Spleen (tissue), 11 donors: ENCODE data around the gene SIRT3. TPM values are rescaled to one million over a fixed set of nuclear protein-coding genes. Genes with fewer than 3 reads are reported as not detected.

Source experiments
- DNase-seq: peaks from one replicate; pipeline ENCODE4 v3.0.0-alpha.2; 2020
- H3K27ac ChIP-seq, 8 donors: fragments of 200-600 bp; sonication (generic) in 7 of 8; 1 replicate in 4 of 8; 2 replicates in 4 of 8; pipeline versions ENCODE4 v1.5.0 to v1.8.0; 2016 to 2021; ENCODE audit warnings: inconsistent platforms in 4 of 8, mild to moderate bottlenecking in 4 of 8, moderate library complexity in 1 of 8
- H3K27me3 ChIP-seq, 7 donors: fragments of 200-600 bp; sonication (generic) in 6 of 7; replicated peaks in 1 of 7; 1 replicate in 4 of 7; 2 replicates in 3 of 7; pipeline versions ENCODE4 v1.5.0 to v1.8.0; 2016 to 2021; ENCODE audit warnings: inconsistent platforms in 3 of 7, mild to moderate bottlenecking in 1 of 7
- H3K36me3 ChIP-seq, 6 donors: fragments of 200-600 bp; sonication (generic) in 5 of 6; 1 replicate in 4 of 6; 2 replicates in 2 of 6; pipeline versions ENCODE4 v1.5.0 to v1.8.0; 2016 to 2021; ENCODE audit warnings: inconsistent platforms in 2 of 6
- H3K4me1 ChIP-seq, 6 donors: fragments of 200-600 bp; sonication (generic) in 5 of 6; 1 replicate in 3 of 6; 2 replicates in 3 of 6; pipeline versions ENCODE4 v1.5.0 to v1.8.0; 2016 to 2021; ENCODE audit warnings: inconsistent platforms in 3 of 6
- H3K4me3 ChIP-seq, 8 donors: fragments of 200-600 bp; sonication (generic) in 7 of 8; 1 replicate in 4 of 8; 2 replicates in 4 of 8; pipeline versions ENCODE4 v1.5.0 to v1.8.0; 2016 to 2021; ENCODE audit warnings: inconsistent platforms in 4 of 8, mild to moderate bottlenecking in 4 of 8, moderate library complexity in 2 of 8
- H3K9me3 ChIP-seq, 8 donors: fragments of 200-600 bp; sonication (generic) in 7 of 8; 1 replicate in 4 of 8; 2 replicates in 4 of 8; pipeline versions ENCODE4 v1.5.0 to v1.8.0; 2016 to 2021; ENCODE audit warnings: inconsistent platforms in 4 of 8
- POLR2A ChIP-seq, 3 donors: fragments of 450-650 bp; IDR thresholded peaks; one replicate each; pipeline ENCODE4 v1.5.1; 2017; ENCODE audit warnings: antibody characterized with exemption in 3 of 3, mild to moderate bottlenecking in 1 of 3
- POLR2AphosphoS5 ChIP-seq, 3 donors: sonication (generic); formaldehyde crosslinking; IDR thresholded peaks; one replicate each; pipeline ENCODE4 v1.5.1; 2017; ENCODE audit warnings: antibody characterized with exemption in 3 of 3
- WGBS, 5 donors: extraction: QIAGEN DNeasy Blood & Tissue Kit in 3 of 5; methylation state at CpG; one replicate each; pipeline versions ENCODE4 v1.1.5 to v1.1.7; 2013 to 2018; 5-methylcytosine and 5-hydroxymethylcytosine counted together
- intact Hi-C: fragments of 100-400 bp; cut with DNase I; formaldehyde crosslinking; loops from one replicate; pipeline ENCODE4 v1.15.0; 2023; ENCODE audit warnings: low total_unique reads
- polyA plus RNA-seq, 3 donors: library from polyadenylated mRNA; stranded (reverse); fragments of 200-250 nt; gene quantifications; one replicate each; pipeline ENCODE4 v1.2.1, GENCODE V29; 2013
- total RNA-seq, 7 donors: library from RNA; depleted of rRNA in 3 of 7; stranded (reverse); fragments of >200 nt in 3 of 7; fragmentation: NEBNext Ultra II Directional in 4 of 7; extraction: Animal tissue kit (Norgen Biotek cat#: 25700) in 4 of 7; gene quantifications; one replicate each; pipeline versions ENCODE4 v1.1.0 to v1.2.1, GENCODE V29; 2016 to 2021
- TF ChIP-seq, protein P1 (sequence below), 11 experiments: fragments of 200-600 bp in 7 of 11; fragments of 450-650 bp in 4 of 11; sonication (generic) in 4 of 11; IDR thresholded peaks in 8 of 11; conservative IDR thresholded peaks in 3 of 11; 1 replicate in 7 of 11; 2 replicates in 4 of 11; pipeline versions ENCODE4 v1.4.0 to v1.8.0; 2016 to 2021; ENCODE audit warnings: antibody characterized with exemption in 11 of 11, inconsistent platforms in 4 of 11, mild to moderate bottlenecking in 1 of 11
- donor health status: healthy with polysubstance abuse.
- donor health status: DM: no; HTN: no; CAD: no; lungs with moderate emphysema.
- donor health status: DM: no; HTN: no; CAD: no.
- donor health status: Bipolar disorder and iron deficiency.
- donor health status: healthy.
- donor health status: DM: no; HTN: no; CAD: no.
- donor health status: DM: yes; HTN: yes; CAD: no.

Gene SIRT3
- total and polyA plus RNA-seq, 10 donors = 11.9 to 28.8 (median 17.5) TPM

DNA sequence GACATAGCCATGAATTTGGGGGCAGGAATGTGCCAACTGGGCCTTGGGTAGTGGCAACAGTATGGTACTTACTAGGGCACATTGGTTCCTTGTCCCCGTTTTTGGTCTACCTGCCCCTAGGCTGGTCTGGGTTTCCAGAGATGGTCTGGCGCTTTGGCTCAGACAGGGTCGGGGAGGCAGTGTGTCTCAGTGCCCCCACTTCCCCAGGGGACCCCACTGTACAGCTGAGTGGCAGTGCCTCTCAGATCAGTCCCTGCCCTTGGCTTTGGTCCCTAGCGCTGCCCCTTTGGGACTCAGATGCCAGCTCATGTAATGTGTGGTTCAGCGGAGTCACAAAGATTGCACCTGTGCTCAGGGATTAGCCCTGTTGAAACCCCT is 25.4 kb downstream of the SIRT3 start:
- no peak for DNase-seq
- Histone ChIP-seq H3K36me3 (peaks cover 0 to 68% (median 62%) of the 10 kb centered on the region in 6 donors), H3K27me3 (no peaks in the 10 kb centered on the region), H3K9me3 (no peaks in the 10 kb centered on the region), H3K4me1 (peaks cover 22 to 42% (median 34%) of the 10 kb centered on the region in 6 donors), H3K27ac (peak overlapping the region in 2 of 8 donors; percentile 14 to 99), H3K4me3 (no peak overlapping the region)
- 75 to 96% (median 93%) methylated on average over 1 to 5 of the region's 5 CpGs for WGBS, 5 donors
- intact Hi-C loops = no loop called here
- TF ChIP-seq, protein P1, sequence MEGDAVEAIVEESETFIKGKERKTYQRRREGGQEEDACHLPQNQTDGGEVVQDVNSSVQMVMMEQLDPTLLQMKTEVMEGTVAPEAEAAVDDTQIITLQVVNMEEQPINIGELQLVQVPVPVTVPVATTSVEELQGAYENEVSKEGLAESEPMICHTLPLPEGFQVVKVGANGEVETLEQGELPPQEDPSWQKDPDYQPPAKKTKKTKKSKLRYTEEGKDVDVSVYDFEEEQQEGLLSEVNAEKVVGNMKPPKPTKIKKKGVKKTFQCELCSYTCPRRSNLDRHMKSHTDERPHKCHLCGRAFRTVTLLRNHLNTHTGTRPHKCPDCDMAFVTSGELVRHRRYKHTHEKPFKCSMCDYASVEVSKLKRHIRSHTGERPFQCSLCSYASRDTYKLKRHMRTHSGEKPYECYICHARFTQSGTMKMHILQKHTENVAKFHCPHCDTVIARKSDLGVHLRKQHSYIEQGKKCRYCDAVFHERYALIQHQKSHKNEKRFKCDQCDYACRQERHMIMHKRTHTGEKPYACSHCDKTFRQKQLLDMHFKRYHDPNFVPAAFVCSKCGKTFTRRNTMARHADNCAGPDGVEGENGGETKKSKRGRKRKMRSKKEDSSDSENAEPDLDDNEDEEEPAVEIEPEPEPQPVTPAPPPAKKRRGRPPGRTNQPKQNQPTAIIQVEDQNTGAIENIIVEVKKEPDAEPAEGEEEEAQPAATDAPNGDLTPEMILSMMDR (IDR thresholded peaks at IDR 0.05 in 8 of 11, conservative IDR thresholded peaks at IDR 0.05 in 3 of 11) = no peak
- no peak for TF ChIP-seq POLR2AphosphoS5 (IDR thresholded peaks at IDR 0.05)
- TF ChIP-seq POLR2A (IDR thresholded peaks at IDR 0.05) = no peak

DNA sequence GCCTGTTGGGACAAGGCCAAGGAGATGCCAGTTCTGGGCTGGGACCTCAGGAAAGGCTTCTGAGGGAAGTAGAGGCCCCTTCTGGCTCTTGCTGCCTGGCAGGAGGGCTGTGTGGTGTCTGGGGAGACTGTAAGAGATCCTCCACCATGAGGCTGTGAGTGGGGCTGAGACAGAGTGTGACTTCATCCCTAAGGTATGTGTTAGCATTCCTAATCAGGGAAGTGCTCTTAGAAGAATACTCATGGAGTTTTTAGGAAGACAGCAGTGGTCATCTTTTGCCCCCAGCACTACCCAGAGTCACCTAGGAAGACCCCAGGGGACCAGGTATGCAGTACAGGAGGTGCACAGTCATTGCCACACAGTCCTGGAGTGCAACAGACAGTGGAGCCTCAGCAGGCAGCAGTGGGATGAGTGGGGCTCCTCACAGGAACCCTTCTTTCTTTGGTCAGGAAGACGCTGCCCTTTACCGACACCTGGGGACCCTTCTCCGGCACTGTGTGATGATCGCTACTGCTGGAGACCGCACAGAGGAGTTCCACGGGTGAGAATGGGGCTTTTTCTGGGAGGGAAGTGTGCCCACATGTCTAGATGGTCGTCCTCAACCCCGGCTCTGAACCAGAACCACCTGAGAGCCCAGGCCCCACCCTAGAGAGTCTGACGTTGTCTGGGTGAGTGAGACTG is 25.9 kb downstream of the SIRT3 start:
- DNase-seq = no peak
- H3K36me3 ChIP-seq = peaks cover 0 to 68% (median 60%) of the 10 kb centered on the region in 6 donors
- intact Hi-C loops = no loop called here
- H3K4me1 ChIP-seq = peaks cover 27 to 48% (median 39%) of the 10 kb centered on the region in 6 donors
- peak overlapping the region in 3 of 8 donors; percentile 14 to 100 (median 99) for H3K27ac ChIP-seq
- peak overlapping the region in 3 of 8 donors; percentile 75 to 96 (median 87) for H3K4me3 ChIP-seq
- H3K27me3 ChIP-seq = no peaks in the 10 kb centered on the region
- TF ChIP-seq POLR2A (IDR thresholded peaks at IDR 0.05) (no peak), POLR2AphosphoS5 (IDR thresholded peaks at IDR 0.05) (no peak)
- TF ChIP-seq, protein P1 (IDR thresholded peaks at IDR 0.05 in 8 of 11, conservative IDR thresholded peaks at IDR 0.05 in 3 of 11) = no peak
- WGBS, 5 donors = 79 to 92% (median 89%) methylated on average over 3 to 9 of the region's 9 CpGs
- no peaks in the 10 kb centered on the region for H3K9me3 ChIP-seq

- Histone ChIP-seq H3K4me1 (peaks cover 27 to 55% (median 44%) of the 10 kb centered on the region in 6 donors), H3K27ac (peak overlapping the region; percentile 98 to 100 (median 99)), H3K36me3 (peaks cover 0 to 68% (median 59%) of the 10 kb centered on the region in 6 donors), H3K4me3 (peak overlapping the region; percentile 67 to 96 (median 87)), H3K27me3 (no peaks in the 10 kb centered on the region), H3K9me3 (no peaks in the 10 kb centered on the region)
- intact Hi-C loops = no loop called here
- 53 to 69% (median 57%) methylated on average over 20 to 29 of the region's 29 CpGs for WGBS, 5 donors
- TF ChIP-seq POLR2AphosphoS5 (IDR thresholded peaks at IDR 0.05) (peak in 1 of 3 donors; percentile 20), POLR2A (IDR thresholded peaks at IDR 0.05) (no peak)
- TF ChIP-seq, protein P1 (IDR thresholded peaks at IDR 0.05 in 8 of 11, conservative IDR thresholded peaks at IDR 0.05 in 3 of 11) = no peak
- DNase-seq = peak; percentile 86
Measured at GRCh38 chr11:209275-210121, 26.6 kb downstream of the SIRT3 start.

- Histone ChIP-seq H3K27me3 (no peaks in the 10 kb centered on the region), H3K27ac (peak overlapping the region; percentile 98 to 100 (median 99)), H3K36me3 (peaks cover 0 to 68% (median 59%) of the 10 kb centered on the region in 6 donors), H3K4me1 (peaks cover 27 to 61% (median 48%) of the 10 kb centered on the region in 6 donors), H3K9me3 (no peaks in the 10 kb centered on the region), H3K4me3 (peak overlapping the region; percentile 67 to 96 (median 87))
- intact Hi-C loops = no loop called here
- WGBS, 5 donors = 0 to 2% (median 2%) methylated on average over 10 to 26 of the region's 26 CpGs
- TF ChIP-seq, protein P1 (IDR thresholded peaks at IDR 0.05 in 8 of 11, conservative IDR thresholded peaks at IDR 0.05 in 3 of 11) = peak in 1 of 11 experiments; percentile 3
- TF ChIP-seq POLR2A (IDR thresholded peaks at IDR 0.05) = peak in 1 of 3 donors; percentile 2
- no peak for TF ChIP-seq POLR2AphosphoS5 (IDR thresholded peaks at IDR 0.05)
- no peak for DNase-seq
Measured at GRCh38 chr11:208917-209260, 27.3 kb downstream of the SIRT3 start.
